GM23338 (cell line): Measurements from ENCODE around the gene AQP3. TPM values are rescaled to one million over a fixed set of nuclear protein-coding genes. Genes with fewer than 3 reads are reported as not detected.

ENCODE experiments used
- ATAC-seq: fragments of 200-7000 bp; cut with Tn5 transposase; 3 replicates; pipeline ENCODE4 v1.9.1; 2020
- DNase-seq: peaks from one replicate; pipeline ENCODE4 v3.0.0-alpha.2; 2015; ENCODE audit warnings: low spot score
- H2AFZ ChIP-seq: fragments of 200-600 bp; sonication (generic); 2 replicates; pipeline ENCODE4 v1.8.0; 2016; ENCODE audit warnings: antibody characterized with exemption, mild to moderate bottlenecking, moderate library complexity
- H3F3A ChIP-seq: fragments of 200-600 bp; sonication (generic); replicated peaks from 2 replicates; pipeline ENCODE4 v1.8.0; 2017; ENCODE audit warnings: antibody characterized with exemption, mixed run types, low read depth
- H3K27ac ChIP-seq: fragments of 200-600 bp; sonication (generic); 2 replicates; pipeline ENCODE4 v1.6.1; 2016; ENCODE audit warnings: low read depth
- H3K27me3 ChIP-seq: fragments of 200-600 bp; sonication (generic); 2 replicates; pipeline ENCODE4 v1.8.0; 2016; ENCODE audit warnings: mild to moderate bottlenecking, mixed run types, moderate library complexity; ENCODE audit not compliant: insufficient read depth
- H3K36me3 ChIP-seq: fragments of 200-600 bp; sonication (generic); 2 replicates; pipeline ENCODE4 v1.8.0; 2016; ENCODE audit warnings: mild to moderate bottlenecking; ENCODE audit not compliant: insufficient read depth
- H3K4me1 ChIP-seq: fragments of 200-600 bp; sonication (generic); 2 replicates; pipeline ENCODE4 v1.8.0; 2016; ENCODE audit warnings: mild to moderate bottlenecking, moderate library complexity; ENCODE audit not compliant: insufficient read depth
- H3K4me2 ChIP-seq: fragments of 200-600 bp; sonication (generic); 2 replicates; pipeline ENCODE4 v1.7.1; 2017; ENCODE audit warnings: mixed run types
- H3K4me3 ChIP-seq: fragments of 200-600 bp; sonication (generic); 2 replicates; pipeline ENCODE4 v1.6.1; 2016; ENCODE audit warnings: mixed run types
- H3K79me2 ChIP-seq: fragments of 200-600 bp; sonication (generic); replicated peaks from 2 replicates; pipeline ENCODE4 v1.8.0; 2017; ENCODE audit warnings: mild to moderate bottlenecking; ENCODE audit not compliant: insufficient read depth
- H3K9me2 ChIP-seq: fragments of 200-600 bp; sonication (generic); 2 replicates; pipeline ENCODE4 v1.8.0; 2017; ENCODE audit not compliant: insufficient read depth
- H4K20me1 ChIP-seq: fragments of 200-600 bp; sonication (generic); replicated peaks from 2 replicates; pipeline ENCODE4 v1.8.0; 2017; ENCODE audit warnings: mild to moderate bottlenecking; ENCODE audit not compliant: insufficient read depth
- H3K27ac Mint-ChIP-seq: 2 replicates; pipeline ENCODE4 v1.8.0; 2020; ENCODE audit warnings: inconsistent platforms, mild to moderate bottlenecking, moderate library complexity, mixed read lengths
- H3K27me3 Mint-ChIP-seq: 3 replicates; pipeline ENCODE4 v1.8.0; 2022; ENCODE audit warnings: low read depth, mild to moderate bottlenecking, moderate library complexity, mixed read lengths, inconsistent platforms; ENCODE audit not compliant: insufficient read depth, poor library complexity
- H3K36me3 Mint-ChIP-seq: 3 replicates; pipeline ENCODE4 v1.8.0; 2021; ENCODE audit warnings: low read depth, mild to moderate bottlenecking, inconsistent platforms, moderate library complexity, mixed read lengths
- H3K4me1 Mint-ChIP-seq: 3 replicates; pipeline ENCODE4 v1.8.0; 2020; ENCODE audit warnings: mild to moderate bottlenecking, inconsistent platforms, mixed read lengths
- H3K4me3 Mint-ChIP-seq: 3 replicates; pipeline ENCODE4 v1.8.0; 2021; ENCODE audit warnings: moderate library complexity, mild to moderate bottlenecking, inconsistent platforms, mixed read lengths
- H3K9me3 Mint-ChIP-seq: 3 replicates; pipeline ENCODE4 v1.8.0; 2020; ENCODE audit warnings: moderate library complexity, mild to moderate bottlenecking, inconsistent platforms, mixed read lengths
- CREB1 ChIP-seq: fragments of 250-450 bp; sonication (Bioruptor Pico); IDR thresholded peaks from 2 replicates; pipeline ENCODE4 v1.5.0; 2020; ENCODE audit warnings: low read depth, mild to moderate bottlenecking, moderate library complexity
- CTCF ChIP-seq, 2 experiments: fragments of 200-600 bp in 1 of 2; sonication (generic) in 1 of 2; conservative IDR thresholded peaks; 2 replicates each; pipeline versions ENCODE4 v1.5.1 to v1.6.1; 2016 to 2017; ENCODE audit warnings: antibody characterized with exemption in 2 of 2, low read depth in 2 of 2, mild to moderate bottlenecking in 2 of 2, moderate library complexity in 1 of 2
- ETS1 ChIP-seq: IDR thresholded peaks from 2 replicates; pipeline ENCODE4 v1.6.1; 2016; ENCODE audit warnings: antibody characterized with exemption
- EZH2 ChIP-seq: fragments of 200-600 bp; sonication (generic); IDR thresholded peaks from one replicate; pipeline ENCODE4 v1.8.0; 2017; ENCODE audit warnings: antibody characterized with exemption, mild to moderate bottlenecking, low read depth; ENCODE audit not compliant: unreplicated experiment
- EZH2phosphoT487 ChIP-seq: fragments of 200-600 bp; sonication (generic); IDR thresholded peaks from one replicate; pipeline ENCODE4 v1.8.1; 2018; ENCODE audit warnings: antibody characterized with exemption; ENCODE audit not compliant: unreplicated experiment
- JUNB ChIP-seq: IDR thresholded peaks from one replicate; pipeline ENCODE4 v1.6.1; 2016; ENCODE audit warnings: antibody characterized with exemption; ENCODE audit not compliant: unreplicated experiment
- NANOG ChIP-seq: IDR thresholded peaks from 2 replicates; pipeline ENCODE4 v1.6.1; 2016; ENCODE audit warnings: antibody characterized with exemption, borderline replicate concordance
- POLR2AphosphoS5 ChIP-seq: IDR thresholded peaks from 2 replicates; pipeline ENCODE4 v1.6.1; 2016; ENCODE audit warnings: antibody characterized with exemption, low read depth
- REST ChIP-seq: IDR thresholded peaks from one replicate; pipeline ENCODE4 v1.6.1; 2018; ENCODE audit warnings: antibody characterized with exemption; ENCODE audit not compliant: unreplicated experiment
- STAT1 ChIP-seq: IDR thresholded peaks from one replicate; pipeline ENCODE4 v1.6.1; 2016; ENCODE audit warnings: antibody characterized with exemption; ENCODE audit not compliant: unreplicated experiment
- ZNF114 ChIP-seq: fragments of 250-450 bp; sonication (Bioruptor Pico); IDR thresholded peaks from 2 replicates; pipeline ENCODE4 v1.5.0; 2020; ENCODE audit warnings: mild to moderate bottlenecking, moderate library complexity
- ZNF331 ChIP-seq: fragments of 250-450 bp; sonication (Bioruptor Pico); IDR thresholded peaks from 2 replicates; pipeline ENCODE4 v1.5.0; 2020; ENCODE audit warnings: low read depth, mild to moderate bottlenecking, moderate library complexity
- ZNF462 ChIP-seq: fragments of 250-450 bp; sonication (Bioruptor Pico); IDR thresholded peaks from 2 replicates; pipeline ENCODE4 v1.5.0; 2020; ENCODE audit warnings: mild to moderate bottlenecking, moderate library complexity
- polyA plus RNA-seq: library from polyadenylated mRNA; unstranded; fragments of >200 nt; fragmentation: Nextera tagmentation; extraction: Ambion mirVana; gene quantifications from 2 replicates; pipeline ENCODE4 v1.2.1, GENCODE V29; 2016
- total RNA-seq: library from RNA; depleted of rRNA; stranded (reverse); fragments of >200 nt; shearing (Covaris generic); gene quantifications from 2 replicates; pipeline ENCODE4 v1.2.3, GENCODE V29; 2014

The AQP3 gene
- total and polyA plus RNA-seq, 2 experiments from 2014 or later, result 1.4 to 3.5 TPM

GRCh38 chr9:33475357-33475756 lies 28.0 kb upstream of the AQP3 start:
- Histone ChIP-seq H3K4me3 (no peak overlapping the region), H3K79me2 (peaks cover 24% of the 10 kb centered on the region), H2AFZ (no peak overlapping the region), H3K27me3 (no peaks in the 10 kb centered on the region), H3K27ac (no peak overlapping the region), H3K4me2 (no peak overlapping the region), H3K36me3 (peaks cover 9% of the 10 kb centered on the region; the same call in 1 of the 2 replicates), H4K20me1 (no peaks in the 10 kb centered on the region), H3K4me1 (peaks cover 4% of the 10 kb centered on the region; the same call in 1 of the 2 replicates), H3F3A (0 out of 2 replicates have a peak, but pooled peaks cover 3% of the 10 kb centered on the region), H3K9me2 (no peaks in the 10 kb centered on the region)
- DNase-seq, result no peak
- no peak overlapping the region for H3K27ac Mint-ChIP-seq
- no peak for TF ChIP-seq ZNF331 (CRISPR knock-in tag)
- TF ChIP-seq NANOG, result no peak
- TF ChIP-seq ETS1, result no peak
- TF ChIP-seq JUNB, result no peak
- TF ChIP-seq CTCF (conservative IDR thresholded peaks at IDR 0.05; ENCODE audit: low read depth in 2 of 2), result no peak
- no peak for TF ChIP-seq STAT1
- no peak for TF ChIP-seq ZNF114
- TF ChIP-seq EZH2phosphoT487, result no peak
- TF ChIP-seq ZNF462 (CRISPR knock-in tag), result no peak
- TF ChIP-seq EZH2, result no peak
- no peak for TF ChIP-seq CREB1 (CRISPR knock-in tag)
- TF ChIP-seq POLR2AphosphoS5, result no peak
- no peak for TF ChIP-seq REST
- peaks cover 24% of the 10 kb centered on the region for H3K36me3 Mint-ChIP-seq
- H3K4me3 Mint-ChIP-seq, result peak overlapping the region; percentile 20; the same call in 1 of the 3 replicates
- peaks cover 7% of the 10 kb centered on the region for H3K27me3 Mint-ChIP-seq
- no peaks in the 10 kb centered on the region for H3K9me3 Mint-ChIP-seq
- no peak for ATAC-seq
- peaks cover 4% of the 10 kb centered on the region; the same call in 1 of the 3 replicates for H3K4me1 Mint-ChIP-seq
